Dorsolateral prefrontal cortex (tissue), 118 donors: ENCODE results near the gene CHRM4. TPM values are rescaled to one million over a fixed set of nuclear protein-coding genes. Genes with fewer than 3 reads are reported as not detected.

ENCODE experiments used
- microRNA-seq, 43 experiments: library from miRNA; unstranded; fragments of <30 nt; microRNA quantifications; one replicate each; pipeline ENCODE4 v1.2.0, GENCODE V29; 2022
- total RNA-seq, 120 experiments: library from RNA; stranded (reverse); gene quantifications; one replicate each; pipeline versions ENCODE4 v1.2.3 to v1.2.4, GENCODE V29; 2022

CHRM4 gene
- total RNA-seq, 120 experiments from 2014 or later = 2.7 to 25.0 (median 9.7) TPM

Small RNA genes lying within 50 kb of the gene (microRNA-seq; reads per million reads assigned to microRNA genes)
- 0 to 8.1 (median 1.2) reads per million in 43 experiments for gene MIR4688

Other genes with a start within 250 kb of the CHRM4 start
- gene CREB3L1, start 114.1 kb downstream of the CHRM4 start, total RNA-seq = 10 to 100 TPM in 4 of 120 experiments, 1 to 10 TPM in 116; 2.0 to 11.9 (median 4.6) TPM
- 100 to 1,000 TPM; 142 to 475 (median 319) TPM for gene DGKZ, start 44.3 kb downstream of the CHRM4 start, total RNA-seq
- 10 to 100 TPM in 95 of 120 experiments, 1 to 10 TPM in 25; 4.6 to 45.3 (median 12.9) TPM for gene MDK, start 10.1 kb downstream of the CHRM4 start, total RNA-seq
- gene AMBRA1, start 202.2 kb upstream of the CHRM4 start, total RNA-seq = 10 to 100 TPM; 38.0 to 80.2 (median 50.1) TPM
- gene HARBI1, start 225.5 kb upstream of the CHRM4 start, total RNA-seq = 10 to 100 TPM in 23 of 120 experiments, 1 to 10 TPM in 97; 4.5 to 29.2 (median 8.0) TPM
- gene ATG13, start 225.8 kb upstream of the CHRM4 start, total RNA-seq = 100 to 1,000 TPM; 107 to 201 (median 150) TPM